T-helper 2 cell treated with Interferon-gamma antibody and Interleukin-4, amounts not matched to agents 5 μg/mL and 100 μg/mL, for 36 hours (primary cell): ENCODE measurements around the gene WDR45.

Experiments used
- DNase-seq: peaks from one replicate; pipeline ENCODE4 v3.0.0; 2021; ENCODE audit warnings: low spot score
- H3K27ac Mint-ChIP-seq: one replicate; pipeline ENCODE4 v1.8.0; 2021; ENCODE audit warnings: mild to moderate bottlenecking, mixed read lengths
- H3K27me3 Mint-ChIP-seq: one replicate; pipeline ENCODE4 v1.8.0; 2021; ENCODE audit warnings: low read depth, mixed read lengths
- H3K36me3 Mint-ChIP-seq: one replicate; pipeline ENCODE4 v1.8.0; 2021; ENCODE audit warnings: low read depth, mixed read lengths
- H3K4me1 Mint-ChIP-seq: one replicate; pipeline ENCODE4 v1.8.0; 2021; ENCODE audit warnings: low read depth, mixed read lengths
- H3K4me3 Mint-ChIP-seq: one replicate; pipeline ENCODE4 v1.8.0; 2022; ENCODE audit warnings: mild to moderate bottlenecking, moderate library complexity, mixed read lengths
- H3K9me3 Mint-ChIP-seq: one replicate; pipeline ENCODE4 v1.8.0; 2021; ENCODE audit warnings: mixed read lengths

The WDR45 gene

DNA sequence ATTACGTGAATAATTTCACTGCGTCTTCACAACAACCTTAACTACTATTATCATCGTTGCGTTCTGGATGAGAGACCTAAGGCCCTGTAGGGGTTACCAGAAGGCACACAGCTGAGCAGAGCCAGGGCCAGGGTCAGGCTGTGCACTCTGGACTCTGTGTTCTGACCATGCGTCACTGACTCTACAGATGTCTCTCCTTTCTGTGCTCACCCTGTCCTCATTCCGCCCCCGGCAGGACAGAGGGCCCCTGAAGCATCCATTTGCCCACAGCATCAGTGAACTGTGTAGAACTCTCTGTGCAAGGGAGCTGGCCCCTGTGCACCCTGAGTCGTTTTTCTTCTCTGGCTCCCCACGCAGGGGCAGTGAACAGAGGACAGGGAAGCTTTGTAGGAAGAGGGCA lies 22.5 kb upstream of the WDR45 start:
- no peak for DNase-seq
- Mint-ChIP-seq H3K4me1 (peaks cover 4% of the 10 kb centered on the region), H3K4me3 (peak overlapping the region; percentile 91), H3K27me3 (no peaks in the 10 kb centered on the region), H3K36me3 (no peaks in the 10 kb centered on the region), H3K27ac (peak overlapping the region; percentile 69), H3K9me3 (no peaks in the 10 kb centered on the region)

DNA sequence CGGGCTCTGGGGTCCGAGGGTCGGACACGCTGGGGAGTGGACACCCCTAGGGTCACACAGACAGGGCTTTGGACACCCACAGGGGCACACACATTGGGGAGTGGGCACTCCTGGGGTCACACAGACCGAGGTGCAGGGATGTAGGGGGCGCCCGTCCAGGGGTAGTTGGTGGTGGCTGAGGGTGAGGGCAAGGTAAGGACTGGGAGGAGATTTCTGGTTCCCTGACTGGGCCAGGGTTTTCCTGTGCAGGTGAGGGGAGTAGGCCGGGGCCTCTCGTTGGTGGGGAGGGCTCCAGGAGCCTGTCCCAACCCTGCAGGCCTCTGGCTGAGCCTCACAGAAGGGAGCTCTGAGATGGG lies 21.9 kb upstream of the WDR45 start:
- peaks cover 4% of the 10 kb centered on the region for H3K4me1 Mint-ChIP-seq
- peak overlapping the region; percentile 91 for H3K4me3 Mint-ChIP-seq
- H3K27ac Mint-ChIP-seq = peak overlapping the region; percentile 69
- DNase-seq = no peak
- no peaks in the 10 kb centered on the region for H3K36me3 Mint-ChIP-seq
- no peaks in the 10 kb centered on the region for H3K9me3 Mint-ChIP-seq
- no peaks in the 10 kb centered on the region for H3K27me3 Mint-ChIP-seq

DNA sequence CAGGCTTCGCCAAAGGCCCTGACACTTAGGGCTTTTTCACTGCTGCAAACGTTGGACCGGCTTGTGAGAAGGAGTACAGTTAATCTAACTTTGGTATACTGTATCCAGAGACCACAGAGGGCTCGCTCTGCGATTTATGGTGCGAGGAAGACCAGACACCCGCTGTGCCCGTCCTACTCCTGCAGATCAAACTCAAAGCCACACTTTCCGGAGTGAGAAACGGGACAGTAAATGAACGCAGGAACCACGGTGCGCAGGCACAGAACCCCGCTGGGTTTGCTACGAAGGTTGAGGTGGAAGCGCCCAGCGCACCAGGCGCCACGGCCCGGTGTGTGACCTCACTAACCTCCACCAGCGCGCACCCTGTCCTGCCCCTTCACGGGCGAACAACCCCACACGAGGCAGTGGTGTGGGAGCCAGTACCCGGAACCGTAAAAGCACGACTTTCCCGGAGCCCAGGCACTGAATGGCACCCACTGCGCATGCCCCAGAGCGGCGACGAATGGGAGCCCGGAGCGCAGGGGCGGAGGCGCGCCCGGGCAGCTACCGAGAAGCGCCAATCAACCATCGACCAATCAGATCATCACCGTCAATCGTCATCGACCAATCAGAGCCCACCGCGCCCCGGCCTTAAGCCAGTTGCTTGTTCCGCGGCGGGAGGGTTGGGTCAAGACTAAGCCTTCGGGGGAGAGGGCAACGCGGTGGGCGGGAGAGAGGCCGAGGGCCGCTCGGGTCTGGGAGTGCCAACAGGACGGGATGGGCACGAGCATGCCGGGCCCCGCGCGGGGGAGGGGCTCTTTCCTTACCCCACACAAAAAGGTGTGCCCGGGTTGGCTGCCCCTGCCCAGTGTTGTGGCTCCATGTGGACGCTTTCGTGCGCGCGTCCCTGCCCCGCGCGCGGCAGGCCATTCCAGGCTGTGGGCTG lies 21.3 kb upstream of the WDR45 start:
- H3K9me3 Mint-ChIP-seq = no peaks in the 10 kb centered on the region
- H3K4me1 Mint-ChIP-seq = peaks cover 4% of the 10 kb centered on the region
- peak overlapping the region; percentile 91 for H3K4me3 Mint-ChIP-seq
- no peaks in the 10 kb centered on the region for H3K27me3 Mint-ChIP-seq
- no peaks in the 10 kb centered on the region for H3K36me3 Mint-ChIP-seq
- peak; percentile 89 for DNase-seq
- H3K27ac Mint-ChIP-seq = peak overlapping the region; percentile 87

DNA sequence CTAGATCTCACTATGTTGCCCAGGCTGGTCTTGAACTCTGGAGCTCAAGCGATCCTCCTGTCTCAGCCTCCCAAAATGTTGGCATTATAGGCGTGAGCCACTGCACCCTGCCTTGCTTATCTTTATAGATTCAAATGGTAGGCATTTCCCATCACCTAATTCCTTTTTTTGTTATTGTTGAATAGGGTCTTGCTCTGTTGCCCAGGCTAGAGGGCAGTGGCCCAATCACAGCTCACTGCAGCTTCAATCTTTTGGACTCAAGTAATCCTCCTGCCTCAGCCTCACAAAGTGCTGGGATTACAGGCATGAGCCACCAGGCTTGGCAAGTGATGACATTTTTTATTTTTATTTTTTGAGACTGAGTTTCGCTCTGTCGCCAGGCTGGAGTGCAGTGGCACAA lies 16.7 kb upstream of the WDR45 start:
- Mint-ChIP-seq H3K27me3 (no peaks in the 10 kb centered on the region), H3K4me1 (no peaks in the 10 kb centered on the region)

DNA sequence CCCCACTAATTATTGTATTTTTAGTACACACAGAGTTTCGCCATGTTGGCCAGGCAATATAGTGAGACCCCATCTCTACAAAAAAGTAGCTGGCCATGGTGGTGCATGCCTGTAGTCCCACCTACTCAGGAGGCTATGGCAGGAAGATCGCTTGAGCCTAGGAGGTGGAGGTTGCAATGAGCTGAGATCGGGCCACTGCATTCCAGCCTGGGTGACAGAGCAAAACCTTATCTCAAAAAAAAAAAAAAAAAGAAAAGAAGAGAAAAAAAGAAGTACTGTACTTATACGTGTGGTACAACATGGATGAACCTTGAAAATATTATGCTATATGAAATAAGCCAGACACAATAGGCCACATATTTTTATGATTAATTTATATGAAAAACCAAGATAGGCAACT lies 9.9 kb upstream of the WDR45 start:
- H3K27ac Mint-ChIP-seq = no peak overlapping the region
- H3K4me1 Mint-ChIP-seq = no peaks in the 10 kb centered on the region
- H3K36me3 Mint-ChIP-seq = no peaks in the 10 kb centered on the region
- no peaks in the 10 kb centered on the region for H3K27me3 Mint-ChIP-seq
- H3K9me3 Mint-ChIP-seq = no peaks in the 10 kb centered on the region
- no peak overlapping the region for H3K4me3 Mint-ChIP-seq
- DNase-seq = no peak

More for the DNA sequence above, 16.7 kb upstream of the WDR45 start:
- Mint-ChIP-seq H3K36me3 (no peaks in the 10 kb centered on the region), H3K27ac (no peak overlapping the region), H3K4me3 (no peak overlapping the region), H3K9me3 (no peaks in the 10 kb centered on the region)
- DNase-seq = no peak

DNA sequence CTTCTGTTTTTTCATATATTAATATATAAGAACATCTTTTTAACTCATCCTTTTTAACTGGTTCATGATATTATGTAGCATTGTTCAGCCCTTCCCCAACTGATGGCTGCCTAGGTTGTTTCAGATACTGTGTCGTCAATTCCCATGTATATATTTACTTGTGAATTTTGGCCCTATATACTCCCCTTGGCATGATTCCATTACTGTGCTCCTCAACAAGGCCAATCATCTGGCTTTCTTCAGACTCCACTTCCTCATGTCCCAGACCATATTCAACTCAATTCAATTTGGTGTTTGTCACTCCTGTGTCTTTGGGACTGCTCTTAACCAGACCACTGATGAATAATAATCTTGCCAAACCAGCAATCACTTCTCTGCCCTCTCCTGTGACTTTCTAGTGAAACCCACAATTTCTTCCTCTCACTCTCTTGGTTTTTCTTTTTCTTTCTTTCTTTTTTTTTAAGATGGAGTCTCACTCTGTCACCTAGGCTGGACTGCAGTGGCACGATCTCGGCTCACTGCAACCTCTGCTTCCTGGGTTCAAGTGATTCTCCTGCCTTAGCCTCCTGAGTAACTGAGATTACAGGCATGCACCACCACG lies 2.7 kb upstream of the WDR45 start:
- H3K36me3 Mint-ChIP-seq = peaks cover 6% of the 10 kb centered on the region
- no peaks in the 10 kb centered on the region for H3K9me3 Mint-ChIP-seq
- H3K4me3 Mint-ChIP-seq = peak overlapping the region; percentile 5
- DNase-seq = no peak
- H3K27me3 Mint-ChIP-seq = no peaks in the 10 kb centered on the region
- H3K27ac Mint-ChIP-seq = peak overlapping the region; percentile 13
- H3K4me1 Mint-ChIP-seq = peaks cover 15% of the 10 kb centered on the region

DNA sequence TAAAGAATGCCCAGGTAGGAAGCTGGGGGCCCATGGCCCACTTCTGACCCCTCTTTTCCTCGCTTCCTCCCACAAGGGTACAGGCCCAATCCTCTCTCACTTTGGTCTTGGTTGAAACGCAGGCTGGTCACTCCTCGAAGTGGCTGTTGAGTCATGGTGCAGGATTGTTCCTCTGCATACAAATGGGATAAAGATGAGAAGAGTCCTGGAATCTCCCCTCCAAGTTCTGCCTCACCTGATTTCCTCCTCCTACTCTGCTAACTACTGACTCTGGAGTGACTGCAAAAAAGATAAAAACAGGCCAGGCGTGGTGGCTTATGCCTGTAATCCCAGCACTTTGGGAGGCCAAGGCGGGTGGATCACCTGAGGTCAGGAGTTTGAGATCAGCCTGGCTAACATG lies 1.7 kb downstream of the WDR45 start:
- H3K4me3 Mint-ChIP-seq = no peak overlapping the region
- DNase-seq = no peak
- H3K9me3 Mint-ChIP-seq = no peaks in the 10 kb centered on the region
- no peak overlapping the region for H3K27ac Mint-ChIP-seq
- peaks cover 18% of the 10 kb centered on the region for H3K36me3 Mint-ChIP-seq
- H3K4me1 Mint-ChIP-seq = peaks cover 23% of the 10 kb centered on the region
- no peaks in the 10 kb centered on the region for H3K27me3 Mint-ChIP-seq

DNA sequence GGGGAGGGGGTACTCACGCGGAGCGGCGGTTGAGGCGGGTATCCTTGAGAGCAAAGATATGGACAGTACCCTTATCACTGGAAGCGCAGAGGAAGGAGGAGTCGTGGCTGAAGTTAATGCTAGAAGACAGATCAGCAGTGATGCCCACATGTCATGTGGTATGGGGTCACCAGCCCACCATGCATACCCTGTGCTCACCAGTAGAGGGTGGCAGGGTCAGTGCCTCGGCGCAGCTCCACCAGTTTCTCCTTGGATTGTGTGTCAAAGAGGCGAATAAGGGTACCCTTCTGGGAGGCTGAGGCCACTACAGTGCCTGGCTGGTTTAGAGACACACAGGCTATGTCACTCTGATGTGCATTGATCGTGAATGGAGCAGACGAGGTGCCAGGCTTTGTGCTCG lies 4.3 kb downstream of the WDR45 start:
- Mint-ChIP-seq H3K4me3 (no peak overlapping the region), H3K27me3 (no peaks in the 10 kb centered on the region), H3K9me3 (no peaks in the 10 kb centered on the region), H3K36me3 (peaks cover 22% of the 10 kb centered on the region), H3K27ac (no peak overlapping the region), H3K4me1 (peaks cover 24% of the 10 kb centered on the region)
- no peak for DNase-seq

DNA sequence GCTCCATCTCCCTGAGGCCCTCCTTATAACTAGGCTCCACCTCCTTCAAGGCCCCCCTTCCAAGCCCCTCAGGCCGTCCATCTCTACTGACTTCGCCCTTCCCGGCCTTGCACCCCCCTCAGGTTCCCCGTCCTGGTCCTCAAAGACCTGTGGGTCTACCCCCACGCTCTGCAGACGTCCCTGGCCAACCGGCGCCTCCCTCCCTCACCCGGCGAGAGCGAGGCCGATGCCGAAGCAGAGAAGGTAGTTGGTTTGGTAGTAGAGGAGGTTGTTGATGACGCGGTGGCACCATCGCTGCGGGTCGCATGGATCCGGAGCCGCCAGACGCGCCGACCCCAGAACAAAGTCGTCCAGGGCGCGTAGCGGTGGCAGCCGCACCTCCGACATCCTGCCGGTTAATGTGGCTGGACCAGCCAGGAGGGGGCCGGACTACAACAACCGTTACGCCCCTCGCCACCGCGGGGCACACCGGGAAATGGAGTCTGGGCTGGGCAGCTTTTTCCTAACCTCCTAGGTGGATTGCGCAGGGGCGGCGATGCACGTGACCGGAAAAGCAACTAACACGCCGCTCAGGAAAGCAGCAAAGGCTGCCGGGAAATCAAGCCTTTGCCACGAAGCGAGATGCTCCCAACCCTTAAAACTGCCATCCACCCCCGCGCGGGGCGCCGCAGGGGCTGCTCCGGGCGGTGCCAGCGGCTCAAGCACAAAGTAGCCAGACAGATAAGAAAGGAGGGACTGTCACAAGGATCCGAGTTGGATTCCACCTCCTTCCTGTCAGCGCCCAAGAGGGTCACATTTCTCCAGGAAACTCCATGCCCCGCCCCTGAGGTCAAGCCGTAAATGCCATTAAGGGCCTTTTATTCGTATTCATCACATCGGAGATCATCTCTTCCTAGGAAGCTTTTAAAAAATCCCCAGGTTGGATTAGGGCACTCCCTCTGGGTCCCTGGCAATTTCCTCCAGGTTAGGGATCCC lies 5.8 kb downstream of the WDR45 start, which contains the start of gene PRAF2:
Gene PRAF2 (minus strand): TSS at position 402 of the 975 bp plus-strand sequence. CDS start 15 bp downstream, at position 387.
- Mint-ChIP-seq H3K27me3 (no peaks in the 10 kb centered on the region), H3K27ac (peak within 1 kb of the TSS; percentile 78), H3K4me1 (peaks cover 18% of the 10 kb centered on the region), H3K36me3 (peaks cover 21% of the 10 kb centered on the region), H3K9me3 (no peaks in the 10 kb centered on the region), H3K4me3 (peak within 1 kb of the TSS; percentile 83)
- DNase-seq = peak; percentile 86

DNA sequence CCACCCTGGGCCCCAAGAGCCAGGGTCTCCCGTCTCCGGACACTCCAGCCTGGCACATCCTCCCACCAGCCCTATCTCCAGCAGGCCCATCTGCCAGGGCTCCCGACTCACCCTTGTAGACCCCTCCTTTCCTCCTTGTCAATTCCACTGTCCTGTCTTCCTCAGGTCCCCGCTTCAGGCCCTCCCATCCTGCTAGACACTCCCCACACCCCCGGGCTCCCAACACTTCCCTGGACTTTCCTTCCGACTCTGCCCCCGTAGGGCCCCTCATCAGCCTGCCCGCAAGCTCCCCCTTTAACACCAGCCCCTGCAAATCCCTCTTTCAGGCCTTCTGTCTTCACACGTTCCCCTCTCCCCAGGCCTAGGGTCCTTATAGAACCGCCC lies 7.0 kb downstream of the WDR45 start:
- Mint-ChIP-seq H3K27me3 (no peaks in the 10 kb centered on the region), H3K4me3 (peak overlapping the region; percentile 83), H3K36me3 (peaks cover 16% of the 10 kb centered on the region), H3K4me1 (peaks cover 15% of the 10 kb centered on the region), H3K27ac (peak overlapping the region; percentile 78), H3K9me3 (no peaks in the 10 kb centered on the region)
- DNase-seq = no peak

DNA sequence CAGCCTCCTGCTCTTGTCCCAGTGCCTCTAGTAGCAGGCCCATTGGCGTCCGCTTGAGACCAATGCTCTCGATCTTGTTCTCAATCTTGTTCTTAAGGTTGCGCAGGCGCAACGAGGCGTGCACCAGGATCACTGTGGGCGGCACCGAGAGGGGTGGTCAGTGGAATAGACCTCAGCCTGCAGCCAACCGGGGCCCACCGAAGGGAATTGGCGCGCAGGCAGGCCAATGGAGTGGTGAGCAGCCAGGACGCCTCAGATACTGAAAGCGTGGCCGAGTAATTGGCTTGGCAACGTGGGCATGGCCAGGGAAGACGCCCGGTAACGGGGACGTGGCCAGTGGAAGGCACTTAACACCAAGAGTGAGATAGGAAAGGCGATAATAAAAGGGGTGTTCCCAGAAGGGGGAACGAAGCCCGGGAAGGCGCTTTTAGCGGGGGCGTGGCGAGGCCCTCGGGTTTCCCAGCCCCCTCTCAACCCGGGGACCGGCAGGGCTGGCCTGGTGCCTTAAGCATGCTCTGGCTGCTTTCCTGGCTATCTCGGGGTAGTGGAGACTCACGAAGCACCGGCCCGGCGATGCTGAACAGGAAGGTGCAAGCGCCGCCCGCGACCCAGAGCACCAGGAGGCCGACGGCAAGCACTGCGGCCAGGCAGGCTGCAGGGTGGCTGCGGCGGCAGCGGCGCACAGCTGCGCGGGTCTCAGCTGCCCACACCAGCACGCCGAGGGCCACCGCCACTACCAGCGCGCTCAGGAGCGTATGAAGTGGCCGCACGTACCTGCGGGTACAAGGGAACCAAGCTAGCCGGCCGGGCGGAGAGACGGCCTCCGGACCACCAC lies 7.6 kb downstream of the WDR45 start:
- no peaks in the 10 kb centered on the region for H3K27me3 Mint-ChIP-seq
- H3K27ac Mint-ChIP-seq = no peak overlapping the region
- H3K4me3 Mint-ChIP-seq = peak overlapping the region; percentile 51
- no peak for DNase-seq
- H3K36me3 Mint-ChIP-seq = peaks cover 16% of the 10 kb centered on the region
- no peaks in the 10 kb centered on the region for H3K9me3 Mint-ChIP-seq
- peaks cover 15% of the 10 kb centered on the region for H3K4me1 Mint-ChIP-seq

DNA sequence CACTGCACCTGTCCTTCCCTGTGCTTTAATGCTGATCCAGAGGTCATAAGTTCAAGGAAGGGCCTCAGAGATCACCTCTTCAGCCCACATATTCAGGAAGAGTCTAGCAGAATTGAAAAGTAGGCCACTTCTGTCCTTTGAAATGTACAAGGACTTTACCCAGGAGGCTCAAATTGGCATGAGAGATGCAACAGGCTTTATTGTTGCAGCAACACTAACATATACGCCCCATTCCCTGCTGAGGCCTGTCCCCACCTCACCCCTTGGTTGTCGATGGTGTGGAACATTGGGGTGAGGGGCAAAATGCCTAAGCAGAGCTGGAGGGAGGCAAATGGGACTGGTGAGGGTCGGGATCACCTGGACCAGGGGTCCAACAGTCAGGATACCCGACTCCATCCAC lies 8.7 kb downstream of the WDR45 start:
- Mint-ChIP-seq H3K4me3 (no peak overlapping the region), H3K4me1 (peaks cover 15% of the 10 kb centered on the region), H3K36me3 (peaks cover 16% of the 10 kb centered on the region), H3K9me3 (no peaks in the 10 kb centered on the region), H3K27ac (no peak overlapping the region), H3K27me3 (no peaks in the 10 kb centered on the region)
- no peak for DNase-seq

DNA sequence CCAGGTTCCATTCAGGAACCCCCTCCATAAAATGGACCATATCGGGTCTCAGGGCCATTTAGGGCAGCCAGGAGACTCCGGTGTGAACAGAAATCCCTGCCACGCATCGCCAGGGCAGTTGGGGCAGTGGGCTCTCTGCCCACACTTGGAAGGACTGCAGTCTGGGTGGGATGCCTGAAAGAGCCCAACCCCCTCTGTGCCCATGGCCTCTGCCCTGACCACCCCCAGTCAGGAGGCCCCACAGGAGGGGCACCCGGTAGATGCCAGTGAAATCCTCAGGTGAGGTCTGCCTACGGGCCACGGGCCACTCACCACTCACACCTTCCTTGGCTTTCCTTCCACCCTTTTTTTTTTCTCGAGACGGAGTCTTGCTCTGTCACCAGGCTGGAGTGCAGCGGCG lies 10.6 kb downstream of the WDR45 start:
- H3K4me1 Mint-ChIP-seq = peaks cover 11% of the 10 kb centered on the region
- no peak overlapping the region for H3K27ac Mint-ChIP-seq
- H3K36me3 Mint-ChIP-seq = peaks cover 10% of the 10 kb centered on the region
- H3K9me3 Mint-ChIP-seq = no peaks in the 10 kb centered on the region
- H3K27me3 Mint-ChIP-seq = no peaks in the 10 kb centered on the region
- DNase-seq = no peak
- H3K4me3 Mint-ChIP-seq = no peak overlapping the region
